ENCODE measurements around the gene GDPGP1. TPM values are rescaled to one million over a fixed set of nuclear protein-coding genes. Genes with fewer than 3 reads are reported as not detected.

GDPGP1 gene
- total RNA-seq, 2 experiments from 2014 or later, result 12.9 to 22.3 TPM

GRCh38 chr15:90201944-90202375 is 32.0 kb upstream of the GDPGP1 start:
- no peaks in the 10 kb centered on the region for H3K79me2 ChIP-seq (ENCODE audit: insufficient read depth, low read depth, low read length)
- peak overlapping the region; percentile 87 for H3K4me2 ChIP-seq (ENCODE audit: low read length)
- no peaks in the 10 kb centered on the region for H3K9me2 ChIP-seq (ENCODE audit: insufficient read depth, low read length)
- no peaks in the 10 kb centered on the region for H3K36me3 ChIP-seq (ENCODE audit: insufficient read depth, low read length)
- CTCF ChIA-PET (ENCODE audit: unreplicated experiment), result no interaction called here
- H3K4me1 ChIP-seq (ENCODE audit: insufficient read depth, low read length, poor library complexity, severe bottlenecking), result peaks cover 20% of the 10 kb centered on the region
- no peak overlapping the region for H3K27ac ChIP-seq (ENCODE audit: low read depth, low read length, poor library complexity, severe bottlenecking)
- POLR2A ChIA-PET, result interaction anchor here (0.7 to 4.6 kb wide), 5 partner anchors 11 to 516 kb away, joined by 3 to 73 read pairs (median 6); partner anchors contain the start of genes CIB1 and GDPGP1
- no peak overlapping the region for H2AFZ ChIP-seq (ENCODE audit: low read length)
- intact Hi-C loops (cut with micrococcal nuclease; ENCODE audit: unreplicated experiment), result no loop called here
- peak overlapping the region; percentile 79 for H3K4me3 ChIP-seq (ENCODE audit: low read depth, low read length, poor library complexity, severe bottlenecking)
- no peaks in the 10 kb centered on the region for H3K9me3 ChIP-seq (ENCODE audit: low read length)
- no TSS peak for BruUV-seq (replicated peaks)
- no peak for TF ChIP-seq EZH2phosphoT487 (IDR thresholded peaks at IDR 0.05; ENCODE audit: borderline replicate concordance, low read depth, low read length)
- no peak for DNase-seq (ENCODE audit: low spot score)
- H4K20me1 ChIP-seq (ENCODE audit: insufficient read depth, low read length), result 0 out of 2 replicates have a peak, but pooled peaks cover 5% of the 10 kb centered on the region

GRCh38 chr15:90202929-90203328 is 31.1 kb upstream of the GDPGP1 start:
- TF ChIP-seq EZH2phosphoT487 (IDR thresholded peaks at IDR 0.05; ENCODE audit: borderline replicate concordance, low read depth, low read length), result no peak
- TF ChIP-seq CTCF (conservative IDR thresholded peaks at IDR 0.05; ENCODE audit: low read length), result no peak
- intact Hi-C loops (cut with micrococcal nuclease; ENCODE audit: unreplicated experiment), result no loop called here
- Histone ChIP-seq H3K9me3 (ENCODE audit: low read length) (no peaks in the 10 kb centered on the region), H3K4me2 (ENCODE audit: low read length) (peak overlapping the region; percentile 87; the same call in 1 of the 2 replicates), H3K4me3 (ENCODE audit: low read depth, low read length, poor library complexity, severe bottlenecking) (no peak overlapping the region), H3K4me1 (ENCODE audit: insufficient read depth, low read length, poor library complexity, severe bottlenecking) (peaks cover 20% of the 10 kb centered on the region), H3K9me2 (ENCODE audit: insufficient read depth, low read length) (no peaks in the 10 kb centered on the region), H2AFZ (ENCODE audit: low read length) (no peak overlapping the region), H3K79me2 (ENCODE audit: insufficient read depth, low read depth, low read length) (no peaks in the 10 kb centered on the region), H3K27ac (ENCODE audit: low read depth, low read length, poor library complexity, severe bottlenecking) (no peak overlapping the region), H4K20me1 (ENCODE audit: insufficient read depth, low read length) (0 out of 2 replicates have a peak, but pooled peaks cover 5% of the 10 kb centered on the region), H3K36me3 (ENCODE audit: insufficient read depth, low read length) (no peaks in the 10 kb centered on the region)
- no peak for DNase-seq (ENCODE audit: low spot score)
- ChIA-PET POLR2A (interaction anchor here (0.6 to 4.6 kb wide), 3 partner anchors 12 to 24 kb away, joined by 3 to 73 read pairs (median 7); no protein-coding TSS in a partner anchor), CTCF (ENCODE audit: unreplicated experiment) (no interaction called here)
- BruUV-seq (replicated peaks), result TSS peak; percentile 34

GRCh38 chr15:90203473-90203872 is 30.5 kb upstream of the GDPGP1 start:
- CTCF ChIA-PET (ENCODE audit: unreplicated experiment), result no interaction called here

More at GRCh38 chr15:90203473-90203872, 30.5 kb upstream of the GDPGP1 start:
- Histone ChIP-seq H2AFZ (ENCODE audit: low read length) (no peak overlapping the region), H3K4me1 (ENCODE audit: insufficient read depth, low read length, poor library complexity, severe bottlenecking) (peaks cover 20% of the 10 kb centered on the region), H4K20me1 (ENCODE audit: insufficient read depth, low read length) (0 out of 2 replicates have a peak, but pooled peaks cover 5% of the 10 kb centered on the region), H3K27ac (ENCODE audit: low read depth, low read length, poor library complexity, severe bottlenecking) (no peak overlapping the region), H3K9me2 (ENCODE audit: insufficient read depth, low read length) (no peaks in the 10 kb centered on the region), H3K4me2 (ENCODE audit: low read length) (peak overlapping the region; percentile 87; the same call in 1 of the 2 replicates), H3K4me3 (ENCODE audit: low read depth, low read length, poor library complexity, severe bottlenecking) (no peak overlapping the region), H3K36me3 (ENCODE audit: insufficient read depth, low read length) (no peaks in the 10 kb centered on the region), H3K9me3 (ENCODE audit: low read length) (no peaks in the 10 kb centered on the region), H3K79me2 (ENCODE audit: insufficient read depth, low read depth, low read length) (no peaks in the 10 kb centered on the region)
- no peak for DNase-seq (ENCODE audit: low spot score)
- TF ChIP-seq EZH2phosphoT487 (IDR thresholded peaks at IDR 0.05; ENCODE audit: borderline replicate concordance, low read depth, low read length), result no peak
- TF ChIP-seq CTCF (conservative IDR thresholded peaks at IDR 0.05; ENCODE audit: low read length), result no peak
- no TSS peak for BruUV-seq (replicated peaks)
- intact Hi-C loops (cut with micrococcal nuclease; ENCODE audit: unreplicated experiment), result no loop called here
- POLR2A ChIA-PET, result interaction anchor here (0.6 to 4.6 kb wide), 3 partner anchors 12 to 24 kb away, joined by 3 to 73 read pairs (median 7); no protein-coding TSS in a partner anchor
